Esophagus (tissue), 2 donors: ENCODE measurements around the gene KREMEN1. TPM values are rescaled to one million over a fixed set of nuclear protein-coding genes. Genes with fewer than 3 reads are reported as not detected.

Source experiments
- H3K27ac ChIP-seq, 2 donors: one replicate each; pipeline ENCODE4 v1.5.1; 2013; ENCODE audit warnings: low read depth in 2 of 2, mild to moderate bottlenecking in 2 of 2, inconsistent platforms in 1 of 2, low read length in 1 of 2, moderate library complexity in 1 of 2
- H3K27me3 ChIP-seq, 2 donors: one replicate each; pipeline ENCODE4 v1.6.1; 2013; ENCODE audit warnings: low read length in 2 of 2, control low read depth in 1 of 2, mild to moderate bottlenecking in 1 of 2; ENCODE audit not compliant: insufficient read depth in 2 of 2, control insufficient read depth in 1 of 2
- H3K36me3 ChIP-seq, 2 donors: one replicate each; pipeline ENCODE4 v1.6.1; 2013; ENCODE audit warnings: low read length in 1 of 2; ENCODE audit not compliant: control insufficient read depth in 2 of 2, insufficient read depth in 2 of 2
- H3K4me1 ChIP-seq, 2 donors: one replicate each; pipeline ENCODE4 v1.6.1; 2013; ENCODE audit warnings: low read length in 1 of 2; ENCODE audit not compliant: control insufficient read depth in 2 of 2, insufficient read depth in 2 of 2
- H3K4me3 ChIP-seq, 2 donors: one replicate each; pipeline ENCODE4 v1.5.1; 2013; ENCODE audit warnings: low read length in 2 of 2, mild to moderate bottlenecking in 2 of 2, low read depth in 1 of 2, moderate library complexity in 1 of 2
- H3K9me3 ChIP-seq, 2 donors: one replicate each; pipeline ENCODE4 v1.6.1; 2013; ENCODE audit warnings: mild to moderate bottlenecking in 2 of 2, low read depth in 1 of 2, low read length in 1 of 2, moderate library complexity in 1 of 2; ENCODE audit not compliant: control insufficient read depth in 2 of 2, insufficient read depth in 1 of 2
- WGBS, 2 donors: extraction: QIAGEN DNeasy Blood & Tissue Kit; methylation state at CpG; one replicate each; pipeline ENCODE4 v1.1.7; 2013; 5-methylcytosine and 5-hydroxymethylcytosine counted together
- polyA plus RNA-seq, 2 donors: library from polyadenylated mRNA; stranded (reverse); fragments of 200-250 nt; gene quantifications; one replicate each; pipeline ENCODE4 v1.2.3, GENCODE V29; 2013
- donor health status: healthy with polysubstance abuse.
- donor health status: Bipolar disorder and iron deficiency.

The KREMEN1 gene
- polyA plus RNA-seq, 2 donors: 29.1 to 31.4 TPM

- Histone ChIP-seq H3K27me3 (no peaks in the 10 kb centered on the region), H3K4me1 (peaks cover 2 to 4% of the 10 kb centered on the region in 2 donors), H3K36me3 (peaks cover 2 to 4% of the 10 kb centered on the region in 2 donors), H3K4me3 (no peak overlapping the region), H3K9me3 (no peaks in the 10 kb centered on the region), H3K27ac (no peak overlapping the region)
- WGBS, 2 donors: 82 to 91% methylated on average over 12 of the region's 12 CpGs
These were observed 80.3 kb downstream of the KREMEN1 start for GRCh38 chr22:29152954-29153719.

- Histone ChIP-seq H3K4me1 (peaks cover 2 to 4% of the 10 kb centered on the region in 2 donors), H3K27me3 (no peaks in the 10 kb centered on the region), H3K4me3 (no peak overlapping the region), H3K9me3 (no peaks in the 10 kb centered on the region), H3K27ac (no peak overlapping the region), H3K36me3 (peaks cover 2 to 4% of the 10 kb centered on the region in 2 donors)
- WGBS, 2 donors: 7 to 9% methylated on average over 21 of the region's 21 CpGs
These were observed 81.7 kb downstream of the KREMEN1 start for GRCh38 chr22:29154364-29155048.

- no peaks in the 10 kb centered on the region for H3K27me3 ChIP-seq
- no peaks in the 10 kb centered on the region for H3K36me3 ChIP-seq
- 88 to 97% methylated on average over 1 of the region's 1 CpG for WGBS, 2 donors
These were observed 83.1 kb downstream of the KREMEN1 start for GRCh38 chr22:29155966-29156365.

GRCh38 chr22:29156507-29156906 lies 83.7 kb downstream of the KREMEN1 start:
- no peaks in the 10 kb centered on the region for H3K27me3 ChIP-seq
- H3K4me1 ChIP-seq: peaks cover 2 to 4% of the 10 kb centered on the region in 2 donors
- no peak overlapping the region for H3K27ac ChIP-seq
- H3K9me3 ChIP-seq: no peaks in the 10 kb centered on the region
- H3K4me3 ChIP-seq: no peak overlapping the region
- 81 to 82% methylated on average over 9 of the region's 9 CpGs for WGBS, 2 donors
- H3K36me3 ChIP-seq: no peaks in the 10 kb centered on the region

More at GRCh38 chr22:29155966-29156365, 83.1 kb downstream of the KREMEN1 start:
- Histone ChIP-seq H3K4me1 (peaks cover 2 to 4% of the 10 kb centered on the region in 2 donors), H3K4me3 (no peak overlapping the region), H3K27ac (no peak overlapping the region), H3K9me3 (no peaks in the 10 kb centered on the region)

GRCh38 chr22:29157759-29158535 lies 85.1 kb downstream of the KREMEN1 start:
- Histone ChIP-seq H3K27me3 (no peaks in the 10 kb centered on the region), H3K27ac (no peak overlapping the region), H3K4me3 (no peak overlapping the region), H3K36me3 (no peaks in the 10 kb centered on the region), H3K9me3 (no peaks in the 10 kb centered on the region), H3K4me1 (peaks cover 2 to 4% of the 10 kb centered on the region in 2 donors)
- 90 to 93% methylated on average over 11 of the region's 11 CpGs for WGBS, 2 donors

GRCh38 chr22:29158546-29158945 lies 85.7 kb downstream of the KREMEN1 start:
- Histone ChIP-seq H3K4me1 (peaks cover 2 to 4% of the 10 kb centered on the region in 2 donors), H3K27me3 (no peaks in the 10 kb centered on the region), H3K36me3 (no peaks in the 10 kb centered on the region), H3K27ac (no peak overlapping the region), H3K9me3 (no peaks in the 10 kb centered on the region), H3K4me3 (no peak overlapping the region)
- WGBS, 2 donors: 86 to 95% methylated on average over 5 of the region's 5 CpGs

GRCh38 chr22:29163808-29164207 lies 91.0 kb downstream of the KREMEN1 start:
- H3K4me3 ChIP-seq: no peak overlapping the region
- H3K27ac ChIP-seq: no peak overlapping the region
- WGBS, 2 donors: 89 to 90% methylated on average over 13 of the region's 13 CpGs
- no peaks in the 10 kb centered on the region for H3K4me1 ChIP-seq
- H3K9me3 ChIP-seq: no peaks in the 10 kb centered on the region
- H3K36me3 ChIP-seq: no peaks in the 10 kb centered on the region
- no peaks in the 10 kb centered on the region for H3K27me3 ChIP-seq

- WGBS, 2 donors: 76 to 80% methylated on average over 11 of the region's 11 CpGs
- no peaks in the 10 kb centered on the region for H3K27me3 ChIP-seq
- H3K4me1 ChIP-seq: no peaks in the 10 kb centered on the region
- no peak overlapping the region for H3K27ac ChIP-seq
- H3K36me3 ChIP-seq: no peaks in the 10 kb centered on the region
- H3K9me3 ChIP-seq: no peaks in the 10 kb centered on the region
- H3K4me3 ChIP-seq: no peak overlapping the region
These were observed 92.7 kb downstream of the KREMEN1 start for GRCh38 chr22:29165321-29166060.

GRCh38 chr22:29166180-29166579 lies 93.3 kb downstream of the KREMEN1 start:
- H3K4me3 ChIP-seq: no peak overlapping the region
- no peaks in the 10 kb centered on the region for H3K9me3 ChIP-seq
- H3K4me1 ChIP-seq: no peaks in the 10 kb centered on the region
- no peaks in the 10 kb centered on the region for H3K27me3 ChIP-seq
- H3K36me3 ChIP-seq: no peaks in the 10 kb centered on the region
- no peak overlapping the region for H3K27ac ChIP-seq
- 80 to 83% methylated on average over 6 of the region's 6 CpGs for WGBS, 2 donors
